C4-2B (cell line): ENCODE results near the gene PPIF.

Experiments used
- H3K27ac ChIP-seq: fragments of 450-650 bp; 2 replicates; pipeline ENCODE4 v1.5.1; 2017
- ZFX ChIP-seq: fragments of 450-650 bp; IDR thresholded peaks from 2 replicates; pipeline ENCODE4 v1.6.1; 2017
- TF ChIP-seq, protein P1 (sequence below): fragments of 450-650 bp; conservative IDR thresholded peaks from 2 replicates; pipeline ENCODE4 v1.5.1; 2017; ENCODE audit warnings: mild to moderate bottlenecking

The PPIF gene

DNA sequence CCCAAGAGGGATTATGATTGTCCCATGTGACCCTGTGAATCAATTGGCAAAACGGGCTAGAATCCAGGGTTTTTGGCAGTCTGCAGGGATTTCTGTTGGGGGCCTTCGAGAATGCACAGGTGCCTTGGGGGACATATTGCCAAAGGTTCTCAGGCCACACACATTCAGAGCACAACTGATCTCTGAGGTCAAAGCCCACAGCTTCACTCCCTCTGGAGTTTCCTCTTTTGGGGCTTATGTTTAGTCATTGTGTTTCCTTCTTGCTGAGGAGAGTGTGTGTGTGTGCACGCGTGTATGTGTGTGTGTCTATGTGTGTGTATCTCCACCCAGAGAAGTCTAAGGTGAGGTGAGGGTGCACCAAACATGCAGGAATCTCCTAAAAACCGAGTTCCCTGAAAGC lies 8.8 kb downstream of the PPIF start:
- no peak overlapping the region for H3K27ac ChIP-seq
- TF ChIP-seq, protein P1, sequence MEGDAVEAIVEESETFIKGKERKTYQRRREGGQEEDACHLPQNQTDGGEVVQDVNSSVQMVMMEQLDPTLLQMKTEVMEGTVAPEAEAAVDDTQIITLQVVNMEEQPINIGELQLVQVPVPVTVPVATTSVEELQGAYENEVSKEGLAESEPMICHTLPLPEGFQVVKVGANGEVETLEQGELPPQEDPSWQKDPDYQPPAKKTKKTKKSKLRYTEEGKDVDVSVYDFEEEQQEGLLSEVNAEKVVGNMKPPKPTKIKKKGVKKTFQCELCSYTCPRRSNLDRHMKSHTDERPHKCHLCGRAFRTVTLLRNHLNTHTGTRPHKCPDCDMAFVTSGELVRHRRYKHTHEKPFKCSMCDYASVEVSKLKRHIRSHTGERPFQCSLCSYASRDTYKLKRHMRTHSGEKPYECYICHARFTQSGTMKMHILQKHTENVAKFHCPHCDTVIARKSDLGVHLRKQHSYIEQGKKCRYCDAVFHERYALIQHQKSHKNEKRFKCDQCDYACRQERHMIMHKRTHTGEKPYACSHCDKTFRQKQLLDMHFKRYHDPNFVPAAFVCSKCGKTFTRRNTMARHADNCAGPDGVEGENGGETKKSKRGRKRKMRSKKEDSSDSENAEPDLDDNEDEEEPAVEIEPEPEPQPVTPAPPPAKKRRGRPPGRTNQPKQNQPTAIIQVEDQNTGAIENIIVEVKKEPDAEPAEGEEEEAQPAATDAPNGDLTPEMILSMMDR, result no peak
- TF ChIP-seq ZFX, result no peak

DNA sequence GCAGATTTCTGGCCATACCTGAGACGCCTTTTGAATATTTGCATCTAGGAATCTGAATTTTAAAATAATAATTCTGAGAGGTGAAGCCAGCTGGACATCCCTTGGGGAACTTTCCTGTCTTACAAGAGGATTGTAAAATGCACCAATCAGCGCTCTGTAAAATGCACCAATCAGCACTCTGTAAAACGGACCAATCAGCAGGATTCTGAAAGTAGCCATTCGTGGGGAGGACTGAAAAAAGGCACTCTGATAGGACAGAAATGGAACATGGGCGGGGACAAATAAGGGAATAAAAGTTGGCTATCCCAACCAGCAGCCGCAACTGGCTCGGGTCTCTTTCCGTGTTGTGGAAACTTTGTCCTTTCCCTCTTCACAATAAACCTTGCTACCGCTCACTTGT lies 9.9 kb downstream of the PPIF start:
- TF ChIP-seq, protein P1, result no peak
- no peak for TF ChIP-seq ZFX

DNA sequence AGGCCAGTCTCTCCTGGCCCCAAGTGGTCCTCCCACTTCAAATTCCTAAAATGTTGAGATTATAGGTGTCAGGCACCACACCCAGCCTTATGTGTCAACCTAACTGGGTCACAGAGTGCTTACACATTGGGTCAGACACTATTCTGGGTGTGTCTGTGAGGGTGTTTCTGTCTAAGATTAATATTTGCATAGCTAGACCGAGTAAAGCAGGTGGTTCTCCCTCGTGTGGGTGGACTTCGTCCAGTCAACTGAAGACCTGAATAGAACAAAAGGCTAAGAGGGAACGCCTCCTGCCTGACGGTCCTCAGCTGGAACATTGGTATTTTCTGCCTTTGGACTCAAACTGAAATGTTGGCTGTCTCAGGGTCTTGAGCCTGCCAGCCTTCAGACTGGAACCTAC lies 11.5 kb downstream of the PPIF start:
- TF ChIP-seq ZFX, result no peak
- TF ChIP-seq, protein P1, result no peak
- H3K27ac ChIP-seq, result no peak overlapping the region

More for the DNA sequence above, 9.9 kb downstream of the PPIF start:
- no peak overlapping the region for H3K27ac ChIP-seq

DNA sequence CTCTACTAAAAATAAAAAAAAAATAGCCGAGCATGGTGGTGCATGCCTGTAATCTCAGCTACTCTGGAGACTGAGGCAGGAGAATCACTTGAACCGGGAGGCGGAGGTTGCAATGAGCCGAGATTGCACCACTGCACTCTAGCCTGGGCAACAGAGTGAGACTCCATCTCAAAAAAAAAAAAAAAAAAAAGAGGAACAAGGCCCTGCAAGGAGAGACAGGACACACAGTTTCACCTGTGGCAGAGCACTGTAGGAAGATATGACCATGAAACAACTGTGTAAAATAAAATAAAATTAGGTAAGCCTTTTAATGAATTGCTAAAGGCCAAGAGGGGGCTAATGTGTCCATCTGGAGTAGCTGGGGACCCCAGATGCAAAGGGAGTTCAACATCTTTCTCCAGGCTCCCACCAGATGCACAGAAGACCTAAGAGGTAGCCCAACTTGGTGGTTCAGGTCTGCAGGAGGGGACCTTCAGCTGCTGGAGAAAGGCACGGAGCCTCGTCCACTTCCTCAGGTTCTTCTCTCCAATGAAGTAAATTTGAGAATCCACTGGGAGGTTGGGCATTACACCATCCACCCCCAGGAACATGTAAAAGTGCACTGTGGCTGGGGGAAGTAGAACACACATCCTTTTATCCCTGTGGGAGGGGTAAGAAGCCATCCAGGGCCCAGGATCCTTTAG lies 12.7 kb downstream of the PPIF start:
- TF ChIP-seq ZFX, result no peak
- TF ChIP-seq, protein P1, result no peak

DNA sequence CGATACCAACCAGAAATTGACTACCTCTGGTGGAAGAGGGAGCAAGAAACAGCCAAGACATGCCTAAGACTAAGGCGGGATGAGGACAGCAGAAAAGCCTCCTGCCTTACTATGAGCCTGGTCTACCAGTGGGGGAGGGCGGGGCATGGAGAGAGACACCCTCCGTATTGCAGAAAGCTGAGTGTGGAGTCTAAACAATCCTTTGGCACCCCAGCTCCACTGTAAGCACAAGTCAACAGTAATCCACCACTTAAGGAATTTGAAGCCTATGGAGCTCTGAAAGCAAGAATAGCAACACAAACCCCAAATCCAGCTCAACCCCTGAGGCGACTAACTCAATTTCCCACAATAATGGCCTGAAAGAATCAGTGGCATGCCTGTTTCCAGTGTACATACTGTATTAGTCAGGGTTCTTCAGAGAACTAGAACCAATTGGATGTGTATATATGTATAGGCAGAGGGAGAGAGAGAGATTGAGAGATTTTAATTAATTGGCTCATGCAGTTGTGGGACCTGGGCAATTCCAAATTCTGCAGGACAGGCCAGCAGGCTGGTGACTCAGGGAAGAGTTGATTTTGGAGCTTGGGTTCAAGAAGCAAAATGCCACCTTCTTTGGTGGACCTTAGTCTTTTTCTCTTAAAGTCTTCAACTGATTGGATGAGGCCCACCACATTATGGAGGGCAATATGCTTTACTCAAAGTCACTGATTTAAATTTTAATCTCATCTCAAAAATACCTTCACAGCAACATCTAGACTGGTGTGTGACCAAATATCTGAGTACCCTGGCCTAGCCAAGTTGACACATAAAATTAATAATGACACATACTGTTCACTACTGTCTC lies 13.5 kb downstream of the PPIF start:
- no peak overlapping the region for H3K27ac ChIP-seq
- TF ChIP-seq, protein P1, result no peak
- TF ChIP-seq ZFX, result no peak

More for the DNA sequence above, 12.7 kb downstream of the PPIF start:
- no peak overlapping the region for H3K27ac ChIP-seq

DNA sequence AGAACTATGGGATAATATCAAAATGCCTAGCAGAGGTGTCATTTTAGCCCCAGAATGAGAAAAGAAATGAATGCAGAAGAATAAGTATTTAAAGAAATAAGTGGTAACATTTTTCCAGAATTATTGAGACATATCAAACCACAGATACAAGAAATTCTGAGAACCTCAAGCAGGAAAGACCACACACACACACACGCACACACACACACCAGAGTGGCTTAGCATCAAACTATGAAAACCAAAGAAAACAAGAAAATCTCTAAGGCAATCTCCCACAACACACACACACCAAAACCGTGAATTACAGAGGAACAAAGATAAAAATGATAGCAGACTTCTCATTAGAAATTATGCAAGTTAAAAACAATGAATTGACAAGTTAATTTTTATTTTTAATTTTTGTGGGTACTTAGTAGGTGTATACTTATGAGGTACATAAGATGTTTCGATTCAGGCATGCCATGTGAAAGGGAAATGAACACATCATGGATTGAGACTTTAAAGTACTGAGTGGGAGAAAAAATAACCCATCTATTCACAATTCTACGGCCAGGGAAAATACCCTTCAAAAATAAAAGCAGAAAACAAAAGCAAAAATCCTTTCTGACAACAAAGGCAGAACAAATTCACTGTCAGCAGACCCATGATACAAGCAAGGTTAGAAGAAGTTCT lies 14.6 kb downstream of the PPIF start:
- H3K27ac ChIP-seq, result no peak overlapping the region

More for the DNA sequence above, 14.6 kb downstream of the PPIF start:
- no peak for TF ChIP-seq ZFX
- TF ChIP-seq, protein P1, result no peak
